ENCODE measurements around the gene GABRR1.

GABRR1 gene

GRCh38 chr6:89200706-89201215, 16.4 kb downstream of the GABRR1 start (continued):
- no peak for TF ChIP-seq TSHZ2 (CRISPR knock-in tag; IDR thresholded peaks at IDR 0.05)
- TF ChIP-seq ZC3H10 (CRISPR knock-in tag; IDR thresholded peaks at IDR 0.05): no peak
- no peak for TF ChIP-seq CSRNP3 (CRISPR knock-in tag; IDR thresholded peaks at IDR 0.05)

GRCh38 chr6:89199579-89199978, 17.6 kb downstream of the GABRR1 start:
- no peak for ATAC-seq

More at GRCh38 chr6:89199579-89199978, 17.6 kb downstream of the GABRR1 start:
- TF ChIP-seq CSDC2 (CRISPR knock-in tag; IDR thresholded peaks at IDR 0.05) (no peak), ZC3H10 (CRISPR knock-in tag; IDR thresholded peaks at IDR 0.05) (no peak), ISL1 (CRISPR knock-in tag; IDR thresholded peaks at IDR 0.05) (no peak), ESRRG (CRISPR knock-in tag; IDR thresholded peaks at IDR 0.05) (no peak), ZNF70 (CRISPR knock-in tag; IDR thresholded peaks at IDR 0.05) (no peak), PATZ1 (CRISPR knock-in tag; IDR thresholded peaks at IDR 0.05; ENCODE audit: borderline replicate concordance) (no peak), TSHZ2 (CRISPR knock-in tag; IDR thresholded peaks at IDR 0.05) (no peak), POU6F1 (CRISPR knock-in tag; IDR thresholded peaks at IDR 0.05; ENCODE audit: borderline replicate concordance, low read depth) (no peak), RARB (CRISPR knock-in tag; IDR thresholded peaks at IDR 0.05) (no peak), CSRNP3 (CRISPR knock-in tag; IDR thresholded peaks at IDR 0.05) (no peak), GLIS3 (CRISPR knock-in tag; IDR thresholded peaks at IDR 0.05) (no peak), BACH2 (CRISPR knock-in tag; IDR thresholded peaks at IDR 0.05; ENCODE audit: borderline replicate concordance) (no peak), TOX (CRISPR knock-in tag; IDR thresholded peaks at IDR 0.05; ENCODE audit: borderline replicate concordance) (no peak), ZFP30 (CRISPR knock-in tag; IDR thresholded peaks at IDR 0.05) (no peak)
